GM12878 (cell line): Measurements from ENCODE around the gene ECT2. TPM values are rescaled to one million over a fixed set of nuclear protein-coding genes. Genes with fewer than 3 reads are reported as not detected.
"Not testable (repeated sequence)": the region's sequence is repeated elsewhere in the genome, so short reads cannot be mapped to it uniquely, and the experiment has no call there.

ENCODE experiments used
- ATAC-seq: fragments of 200-7000 bp; cut with Tn5 transposase; 3 replicates; pipeline ENCODE4 v1.9.1; 2020; ENCODE audit warnings: mild to moderate bottlenecking, moderate library complexity
- BruUV-seq: library from RNA; stranded (reverse); fragments of 400-500 nt; replicated peaks from 2 replicates; lab custom pipeline; 2021; lab: Mats Ljungman, UMichigan
- CTCF ChIA-PET: fragments of 300-600 bp; sonication (Branson Sonifier 250); formaldehyde crosslinking; extraction: SDS; loops from one replicate; lab custom pipeline; 2021; ENCODE audit warnings: inconsistent platforms; lab: Yijun Ruan, JAX
- POLR2A ChIA-PET: fragments of 350-600 bp; formaldehyde crosslinking; extraction: SDS; loops from one replicate; lab custom pipeline; 2021; ENCODE audit warnings: inconsistent platforms; lab: Charles Lee
- RAD21 ChIA-PET: fragments of 300-600 bp; sonication (Branson Sonifier 250); formaldehyde crosslinking; loops from one replicate; lab custom pipeline; 2023; ENCODE audit warnings: antibody characterized with exemption; ENCODE audit not compliant: unreplicated experiment; lab: Charles Lee
- SMC1A ChIA-PET: fragments of 300-600 bp; sonication (Branson Sonifier 250); formaldehyde crosslinking; loops from one replicate; lab custom pipeline; 2023; ENCODE audit not compliant: unreplicated experiment, uncharacterized antibody; lab: Charles Lee
- DNase-seq: peaks from one replicate; pipeline ENCODE4 v3.0.0-alpha.2; 2011; ENCODE audit warnings: low read depth, low spot score
- FAIRE-seq: peaks from 3 replicates; lab custom pipeline; 2011; peaks lifted over from hg19 to GRCh38; lab: Jason Lieb, UNC
- H2AFZ ChIP-seq: 2 replicates; pipeline ENCODE4 v1.6.0; 2011; ENCODE audit warnings: low read depth, low read length, control low read depth; ENCODE audit not compliant: control insufficient read depth
- H3K27ac ChIP-seq: 2 replicates; pipeline ENCODE4 v1.5.1; 2011; ENCODE audit warnings: control low read depth; ENCODE audit not compliant: control insufficient read depth, insufficient read depth
- H3K27me3 ChIP-seq, 2 experiments: replicated peaks in 1 of 2; 2 replicates each; pipeline versions ENCODE4 v1.6.0 to v1.6.1; 2011; ENCODE audit warnings: low read length in 1 of 2; ENCODE audit not compliant: control insufficient read depth in 2 of 2, insufficient read depth in 2 of 2
- H3K36me3 ChIP-seq, 2 experiments: 2 replicates each; pipeline ENCODE4 v1.5.1; 2011; ENCODE audit warnings: low read length in 1 of 2; ENCODE audit not compliant: control insufficient read depth in 2 of 2, insufficient read depth in 2 of 2
- H3K4me1 ChIP-seq: 2 replicates; pipeline ENCODE4 v1.6.1; 2011; ENCODE audit warnings: mild to moderate bottlenecking, low read length, moderate library complexity, mixed read lengths; ENCODE audit not compliant: control insufficient read depth, insufficient read depth
- H3K4me2 ChIP-seq: 2 replicates; pipeline ENCODE4 v1.6.0; 2011; ENCODE audit warnings: control low read depth; ENCODE audit not compliant: control insufficient read depth, insufficient read depth
- H3K4me3 ChIP-seq: fragments of 200-600 bp; sonication (generic); 2 replicates; pipeline ENCODE4 v1.5.1; 2016
- H3K79me2 ChIP-seq: 2 replicates; pipeline ENCODE4 v1.6.0; 2011; ENCODE audit warnings: low read length; ENCODE audit not compliant: control insufficient read depth, insufficient read depth
- H3K9ac ChIP-seq: 2 replicates; pipeline ENCODE4 v1.8.0; 2011; ENCODE audit warnings: low read length, control low read depth, mixed read lengths; ENCODE audit not compliant: control insufficient read depth, insufficient read depth
- H3K9me3 ChIP-seq: replicated peaks from 3 replicates; pipeline ENCODE4 v1.5.1; 2011; ENCODE audit warnings: mild to moderate bottlenecking, low read length; ENCODE audit not compliant: control insufficient read depth, insufficient read depth
- H4K20me1 ChIP-seq: 2 replicates; pipeline ENCODE4 v1.6.0; 2011; ENCODE audit not compliant: control insufficient read depth, insufficient read depth
- BHLHE40 ChIP-seq, 2 experiments: fragments of 450-650 bp in 1 of 2; IDR thresholded peaks; 2 replicates each; pipeline ENCODE4 v1.6.1; 2011 to 2017; ENCODE audit warnings: low read depth in 2 of 2, borderline replicate concordance in 1 of 2, improper control_type of control experiment in 1 of 2, low read length in 1 of 2, mild to moderate bottlenecking in 1 of 2
- CBX5 ChIP-seq: sonication (generic); IDR thresholded peaks from 2 replicates; pipeline ENCODE4 v1.6.1; 2016; ENCODE audit warnings: low read depth, moderate library complexity, mild to moderate bottlenecking, inconsistent platforms
- NRF1 ChIP-seq: conservative IDR thresholded peaks from 2 replicates; pipeline ENCODE4 v1.6.1; 2011; ENCODE audit warnings: mild to moderate bottlenecking, low read depth, low read length, improper control_type of control experiment
- PAX5 ChIP-seq: IDR thresholded peaks from 2 replicates; pipeline ENCODE4 v1.6.1; 2011; ENCODE audit warnings: low read depth, low read length, borderline replicate concordance
- POLR2AphosphoS2 ChIP-seq: IDR thresholded peaks from 2 replicates; pipeline ENCODE4 v1.6.1; 2011; ENCODE audit warnings: low read depth, mild to moderate bottlenecking, low read length, improper control_type of control experiment, moderate library complexity
- SMC3 ChIP-seq: IDR thresholded peaks from 2 replicates; pipeline ENCODE4 v1.6.1; 2011; ENCODE audit warnings: low read length, improper control_type of control experiment, borderline replicate concordance
- WGBS: methylation state at CpG from one replicate; pipeline ENCODE4 v1.1.6; 2016; ENCODE audit warnings: low lambda C conversion rate; ENCODE audit not compliant: insufficient replicate concordance, insufficient coverage; ENCODE audit errors: missing lambda C conversion rate; 5-methylcytosine and 5-hydroxymethylcytosine counted together
- in situ Hi-C: fragments of 300-500 bp; cut with MboI; formaldehyde crosslinking; loops from 9 replicates; pipeline ENCODE4 v1.14.3; 2018; ENCODE audit warnings: mixed read lengths
- intact Hi-C: fragments of 100-400 bp; cut with micrococcal nuclease; formaldehyde crosslinking; loops from one replicate; pipeline ENCODE4 v1.14.2; 2022; ENCODE audit not compliant: unreplicated experiment
- polyA plus RNA-seq, 11 experiments: library from polyadenylated mRNA; depleted of rRNA in 4 of 11; unstranded in 6 of 11; stranded (reverse) in 5 of 11; fragments of >200 nt; fragmentation: Nextera tagmentation in 4 of 11; fragmentation: Illumina TruSeq in 1 of 11; extraction: Ambion mirVana in 4 of 11; extraction: Trizol in 1 of 11; gene quantifications; 1 replicate in 1 of 11; 2 replicates in 10 of 11; pipeline versions ENCODE4 v1.2.1 to v1.2.3, GENCODE V29; 2011 to 2016; ENCODE audit warnings: inconsistent platforms in 2 of 11, missing spikeins in 2 of 11, low read depth in 1 of 11
- total RNA-seq, 4 experiments: library from RNA; depleted of rRNA in 3 of 4; stranded (reverse); fragments of >200 nt in 3 of 4; fragmentation: Illumina TruSeq in 1 of 4; extraction: Trizol in 1 of 4; gene quantifications; 2 replicates each; pipeline versions ENCODE4 v1.2.1 to v1.2.3, GENCODE V29; 2013 to 2021
- TF ChIP-seq, protein P1 (sequence below): fragments of 450-650 bp; IDR thresholded peaks from 2 replicates; pipeline ENCODE4 v1.6.1; 2017; ENCODE audit warnings: mild to moderate bottlenecking
- TF ChIP-seq, protein P2 (sequence below): fragments of 450-650 bp; IDR thresholded peaks from 2 replicates; pipeline ENCODE4 v1.6.1; 2018; ENCODE audit warnings: borderline replicate concordance, mild to moderate bottlenecking; ENCODE audit not compliant: partially characterized antibody

The ECT2 gene
- total and polyA plus RNA-seq, 10 of the 15 experiments (the other 5 are each of a cell fraction or from before 2014, with no cell fraction given): 21.5 to 47.8 (median 38.2) TPM

DNA sequence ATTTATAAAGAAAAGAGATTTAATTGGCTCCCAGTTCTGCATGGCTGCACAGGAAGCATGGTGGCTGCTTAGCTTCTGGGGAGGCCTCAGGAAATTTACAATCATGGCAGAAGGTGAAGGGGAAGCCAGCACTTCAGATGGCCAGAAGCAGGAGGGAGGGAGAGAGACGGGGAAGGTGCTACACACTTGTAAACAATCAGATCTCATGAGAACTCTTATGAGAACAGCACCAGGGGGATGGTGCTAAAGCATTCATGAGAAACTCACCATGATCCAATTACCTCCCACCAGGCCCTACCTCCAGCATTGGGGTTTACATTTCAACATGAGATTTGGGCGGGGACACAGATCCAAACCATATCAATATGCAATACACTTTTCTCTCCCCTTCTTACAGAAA lies 73.7 kb downstream of the ECT2 start (continued):
- TF ChIP-seq, protein P1, sequence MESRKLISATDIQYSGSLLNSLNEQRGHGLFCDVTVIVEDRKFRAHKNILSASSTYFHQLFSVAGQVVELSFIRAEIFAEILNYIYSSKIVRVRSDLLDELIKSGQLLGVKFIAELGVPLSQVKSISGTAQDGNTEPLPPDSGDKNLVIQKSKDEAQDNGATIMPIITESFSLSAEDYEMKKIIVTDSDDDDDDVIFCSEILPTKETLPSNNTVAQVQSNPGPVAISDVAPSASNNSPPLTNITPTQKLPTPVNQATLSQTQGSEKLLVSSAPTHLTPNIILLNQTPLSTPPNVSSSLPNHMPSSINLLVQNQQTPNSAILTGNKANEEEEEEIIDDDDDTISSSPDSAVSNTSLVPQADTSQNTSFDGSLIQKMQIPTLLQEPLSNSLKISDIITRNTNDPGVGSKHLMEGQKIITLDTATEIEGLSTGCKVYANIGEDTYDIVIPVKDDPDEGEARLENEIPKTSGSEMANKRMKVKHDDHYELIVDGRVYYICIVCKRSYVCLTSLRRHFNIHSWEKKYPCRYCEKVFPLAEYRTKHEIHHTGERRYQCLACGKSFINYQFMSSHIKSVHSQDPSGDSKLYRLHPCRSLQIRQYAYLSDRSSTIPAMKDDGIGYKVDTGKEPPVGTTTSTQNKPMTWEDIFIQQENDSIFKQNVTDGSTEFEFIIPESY: no peak
- TF ChIP-seq CBX5 (no peak), POLR2AphosphoS2 (no peak), NRF1 (no peak), BHLHE40 (IDR thresholded peaks at IDR 0.05; ENCODE audit: borderline replicate concordance in 1 of 2, low read depth in 2 of 2, low read length in 1 of 2) (no peak), PAX5 (no peak), SMC3 (no peak)
- TF ChIP-seq, protein P2, sequence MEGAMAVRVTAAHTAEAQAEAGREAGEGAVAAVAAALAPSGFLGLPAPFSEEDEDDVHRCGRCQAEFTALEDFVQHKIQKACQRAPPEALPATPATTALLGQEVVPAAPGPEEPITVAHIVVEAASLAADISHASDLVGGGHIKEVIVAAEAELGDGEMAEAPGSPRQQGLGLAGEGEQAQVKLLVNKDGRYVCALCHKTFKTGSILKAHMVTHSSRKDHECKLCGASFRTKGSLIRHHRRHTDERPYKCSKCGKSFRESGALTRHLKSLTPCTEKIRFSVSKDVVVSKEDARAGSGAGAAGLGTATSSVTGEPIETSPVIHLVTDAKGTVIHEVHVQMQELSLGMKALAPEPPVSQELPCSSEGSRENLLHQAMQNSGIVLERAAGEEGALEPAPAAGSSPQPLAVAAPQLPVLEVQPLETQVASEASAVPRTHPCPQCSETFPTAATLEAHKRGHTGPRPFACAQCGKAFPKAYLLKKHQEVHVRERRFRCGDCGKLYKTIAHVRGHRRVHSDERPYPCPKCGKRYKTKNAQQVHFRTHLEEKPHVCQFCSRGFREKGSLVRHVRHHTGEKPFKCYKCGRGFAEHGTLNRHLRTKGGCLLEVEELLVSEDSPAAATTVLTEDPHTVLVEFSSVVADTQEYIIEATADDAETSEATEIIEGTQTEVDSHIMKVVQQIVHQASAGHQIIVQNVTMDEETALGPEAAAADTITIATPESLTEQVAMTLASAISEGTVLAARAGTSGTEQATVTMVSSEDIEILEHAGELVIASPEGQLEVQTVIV: no peak

DNA sequence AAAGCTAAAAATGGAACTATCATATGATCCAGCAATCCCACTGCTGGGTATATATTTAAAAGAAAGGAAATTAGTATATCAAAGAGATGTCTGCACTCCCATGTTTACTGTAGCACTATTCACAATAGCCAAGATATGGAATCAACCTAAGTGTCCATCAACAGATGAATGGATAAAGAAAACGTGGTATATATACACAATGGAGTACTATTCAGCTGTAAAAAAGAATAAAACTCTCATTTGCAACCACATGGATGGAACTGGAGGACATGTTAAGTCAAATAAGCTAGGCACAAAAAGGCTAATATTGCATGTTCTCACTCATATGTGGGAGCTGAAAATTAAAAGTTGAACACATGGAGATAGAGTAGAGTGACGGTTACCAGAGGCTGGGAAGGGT lies 76.7 kb downstream of the ECT2 start:
- ChIA-PET CTCF (interaction anchor here (1.0 kb wide), 1 partner anchor 9 kb away, joined by 4 read pairs; no protein-coding TSS in a partner anchor), SMC1A (interaction anchor here (1.1 kb wide), 1 partner anchor 485 kb away, joined by 3 read pairs; no protein-coding TSS in a partner anchor)
- POLR2A ChIA-PET, H3K4me1 ChIP-seq, H3K79me2 ChIP-seq, H3K27me3 ChIP-seq, intact Hi-C loops, in situ Hi-C loops, H2AFZ ChIP-seq, BruUV-seq, DNase-seq, H3K9me3 ChIP-seq, H3K9ac ChIP-seq, ATAC-seq, H3K4me3 ChIP-seq, FAIRE-seq, H3K4me2 ChIP-seq, H4K20me1 ChIP-seq, RAD21 ChIA-PET, H3K36me3 ChIP-seq, H3K27ac ChIP-seq: not testable (repeated sequence)
- 63% methylated on average over 2 of the region's 2 CpGs for WGBS
